ENCODE data around the gene ST7L. TPM values are rescaled to one million over a fixed set of nuclear protein-coding genes. Genes with fewer than 3 reads are reported as not detected.
A peak's percentile ranks its signal among the peaks of the same experiment; 100 is the strongest.

ST7L gene
- total RNA-seq, 2 donors from 2014 or later, result 18.0 to 18.2 TPM

DNA sequence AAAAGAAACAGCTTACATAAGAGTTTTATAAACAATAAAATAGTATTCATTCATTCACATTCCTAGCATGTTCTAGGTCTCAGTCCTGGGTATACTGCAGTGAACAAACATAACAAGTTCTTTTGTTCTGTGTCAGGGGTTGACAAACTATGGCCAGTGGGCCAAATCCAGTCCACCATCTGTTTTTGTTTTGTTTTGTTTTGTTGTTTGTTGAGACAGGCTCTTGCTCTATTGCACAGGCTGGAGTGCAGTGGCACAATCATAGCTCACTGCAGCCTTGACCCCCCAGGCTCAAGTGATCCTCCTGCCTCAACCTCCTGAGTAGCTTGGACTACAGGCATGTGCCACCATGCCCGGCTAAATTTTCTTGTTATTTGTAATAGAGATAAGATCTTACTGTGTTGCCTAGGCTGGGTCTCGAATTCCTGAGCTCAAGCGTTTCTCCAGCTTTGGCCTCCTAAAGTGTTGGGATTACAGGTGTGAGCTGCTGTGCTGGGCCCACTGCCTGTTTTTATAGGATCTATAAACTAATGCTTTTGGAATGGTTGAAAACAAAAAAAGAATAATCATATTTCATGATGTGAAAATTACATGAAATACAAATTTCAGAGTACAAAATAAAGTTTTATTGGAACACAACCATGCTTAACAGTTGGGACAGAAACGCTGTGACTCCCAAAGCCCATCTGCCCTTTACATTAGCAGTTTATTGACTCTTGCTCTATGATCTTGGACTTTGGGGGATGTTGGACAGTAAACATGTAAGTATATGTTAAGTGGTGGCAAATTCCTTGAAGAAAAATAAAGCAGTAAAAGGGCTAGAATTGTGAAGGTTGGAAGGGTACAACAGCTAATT lies 18.5 kb upstream of the ST7L start:
- H3K36me3 Mint-ChIP-seq (ENCODE audit: low read depth), result peaks cover 19% of the 10 kb centered on the region
- H3K9ac ChIP-seq (ENCODE audit: extremely low read depth, low read length, poor library complexity, severe bottlenecking), result no peak overlapping the region
- TF ChIP-seq, protein P1, sequence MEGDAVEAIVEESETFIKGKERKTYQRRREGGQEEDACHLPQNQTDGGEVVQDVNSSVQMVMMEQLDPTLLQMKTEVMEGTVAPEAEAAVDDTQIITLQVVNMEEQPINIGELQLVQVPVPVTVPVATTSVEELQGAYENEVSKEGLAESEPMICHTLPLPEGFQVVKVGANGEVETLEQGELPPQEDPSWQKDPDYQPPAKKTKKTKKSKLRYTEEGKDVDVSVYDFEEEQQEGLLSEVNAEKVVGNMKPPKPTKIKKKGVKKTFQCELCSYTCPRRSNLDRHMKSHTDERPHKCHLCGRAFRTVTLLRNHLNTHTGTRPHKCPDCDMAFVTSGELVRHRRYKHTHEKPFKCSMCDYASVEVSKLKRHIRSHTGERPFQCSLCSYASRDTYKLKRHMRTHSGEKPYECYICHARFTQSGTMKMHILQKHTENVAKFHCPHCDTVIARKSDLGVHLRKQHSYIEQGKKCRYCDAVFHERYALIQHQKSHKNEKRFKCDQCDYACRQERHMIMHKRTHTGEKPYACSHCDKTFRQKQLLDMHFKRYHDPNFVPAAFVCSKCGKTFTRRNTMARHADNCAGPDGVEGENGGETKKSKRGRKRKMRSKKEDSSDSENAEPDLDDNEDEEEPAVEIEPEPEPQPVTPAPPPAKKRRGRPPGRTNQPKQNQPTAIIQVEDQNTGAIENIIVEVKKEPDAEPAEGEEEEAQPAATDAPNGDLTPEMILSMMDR (conservative IDR thresholded peaks at IDR 0.05), result no peak
- H3K27ac Mint-ChIP-seq, result peak overlapping the region; percentile 61
- peaks cover 19% of the 10 kb centered on the region for H3K4me1 Mint-ChIP-seq
- no peak for DNase-seq
- H3K36me3 ChIP-seq (ENCODE audit: control insufficient read depth, insufficient read depth, low read length), result peaks cover 17% of the 10 kb centered on the region
- no peak overlapping the region for H3K4me3 ChIP-seq (ENCODE audit: low read length)
- 87% methylated on average over 4 of the region's 4 CpGs; no CpG with 5 or more reads in 1 of the 2 experiments for WGBS, 2 experiments (ENCODE audit: insufficient coverage in 1 of 2, insufficient read length in 1 of 2)
- H3K27me3 ChIP-seq (ENCODE audit: control insufficient read depth, insufficient read depth, low read length, poor library complexity, severe bottlenecking), result no peaks in the 10 kb centered on the region
- peaks cover 7% of the 10 kb centered on the region for H3K9me3 ChIP-seq (ENCODE audit: control insufficient read depth, low read length)
- H3K9me3 Mint-ChIP-seq, result peaks cover 2% of the 10 kb centered on the region
- H3K27me3 Mint-ChIP-seq (ENCODE audit: insufficient read depth), result no peaks in the 10 kb centered on the region
- H3K4me3 Mint-ChIP-seq, result no peak overlapping the region
- peaks cover 5% of the 10 kb centered on the region for H3K4me1 ChIP-seq (ENCODE audit: control insufficient read depth, insufficient read depth, low read length)
- no peak overlapping the region for H3K27ac ChIP-seq (ENCODE audit: low read depth, low read length)

DNA sequence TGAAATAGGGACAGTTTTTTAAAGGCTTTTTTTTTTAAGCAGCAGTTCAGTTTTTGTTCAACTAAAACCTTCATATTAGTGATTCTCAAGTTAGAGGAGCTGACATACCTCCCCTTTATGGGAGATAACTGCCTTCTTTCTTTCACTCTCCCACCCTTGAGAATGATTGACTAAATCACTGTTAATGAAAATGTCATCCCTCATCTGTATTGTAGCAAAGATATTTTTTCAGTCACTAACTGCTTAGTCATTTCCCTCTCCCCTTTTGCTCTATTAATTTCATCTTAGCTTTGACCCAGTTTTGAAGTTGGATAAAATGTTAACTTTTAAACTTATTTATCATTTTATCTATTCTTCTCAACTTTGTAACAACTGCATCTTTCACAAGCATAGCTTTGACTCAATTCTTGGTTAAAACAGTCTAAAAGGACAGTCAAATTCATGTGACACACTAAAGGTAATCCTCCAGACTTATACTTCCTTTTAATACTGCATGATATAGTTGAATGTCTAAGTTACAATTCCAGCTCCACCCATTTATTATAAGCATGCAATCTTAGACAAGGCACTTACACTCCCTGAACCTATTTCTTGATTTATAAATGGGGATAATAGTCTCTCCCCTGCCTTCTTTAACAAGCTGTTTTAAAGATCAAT lies 17.8 kb upstream of the ST7L start:
- no peaks in the 10 kb centered on the region for H3K27me3 ChIP-seq (ENCODE audit: control insufficient read depth, insufficient read depth, low read length, poor library complexity, severe bottlenecking)
- H3K9ac ChIP-seq (ENCODE audit: extremely low read depth, low read length, poor library complexity, severe bottlenecking), result no peak overlapping the region
- peaks cover 20% of the 10 kb centered on the region for H3K36me3 ChIP-seq (ENCODE audit: control insufficient read depth, insufficient read depth, low read length)
- H3K4me3 ChIP-seq (ENCODE audit: low read length), result no peak overlapping the region
- H3K9me3 Mint-ChIP-seq, result peaks cover 2% of the 10 kb centered on the region
- H3K27ac Mint-ChIP-seq, result peak overlapping the region; percentile 61
- peaks cover 7% of the 10 kb centered on the region for H3K9me3 ChIP-seq (ENCODE audit: control insufficient read depth, low read length)
- TF ChIP-seq, protein P1 (conservative IDR thresholded peaks at IDR 0.05), result no peak
- no peak overlapping the region for H3K27ac ChIP-seq (ENCODE audit: low read depth, low read length)
- H3K27me3 Mint-ChIP-seq (ENCODE audit: insufficient read depth), result no peaks in the 10 kb centered on the region
- no peak for DNase-seq
- H3K4me1 Mint-ChIP-seq, result peaks cover 19% of the 10 kb centered on the region
- peaks cover 22% of the 10 kb centered on the region for H3K36me3 Mint-ChIP-seq (ENCODE audit: low read depth)
- H3K4me1 ChIP-seq (ENCODE audit: control insufficient read depth, insufficient read depth, low read length), result peaks cover 5% of the 10 kb centered on the region
- no peak overlapping the region for H3K4me3 Mint-ChIP-seq

DNA sequence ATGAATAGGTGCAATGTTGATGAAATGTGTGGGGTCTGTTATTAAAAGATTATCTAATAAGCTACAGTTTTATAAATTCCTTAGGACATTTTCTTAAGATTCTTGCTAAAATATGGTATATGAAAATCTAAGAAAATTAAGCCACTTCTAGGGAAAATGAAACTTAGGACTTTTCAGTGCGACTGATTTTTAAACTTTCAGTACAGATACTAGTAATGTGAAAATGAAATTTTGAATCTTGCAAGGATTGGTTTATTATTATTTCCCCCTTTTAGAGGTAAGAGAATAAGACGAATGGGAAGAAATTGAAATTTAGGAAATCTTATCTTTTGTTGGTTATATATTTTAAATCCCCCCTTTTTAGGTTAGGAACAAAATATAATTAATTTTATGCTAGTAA lies 17.1 kb upstream of the ST7L start:
- H3K27ac ChIP-seq (ENCODE audit: low read depth, low read length), result no peak overlapping the region
- Mint-ChIP-seq H3K4me1 (peaks cover 19% of the 10 kb centered on the region), H3K27me3 (ENCODE audit: insufficient read depth) (no peaks in the 10 kb centered on the region), H3K27ac (no peak overlapping the region), H3K9me3 (peaks cover 2% of the 10 kb centered on the region), H3K36me3 (ENCODE audit: low read depth) (peaks cover 25% of the 10 kb centered on the region), H3K4me3 (no peak overlapping the region)
- TF ChIP-seq, protein P1 (conservative IDR thresholded peaks at IDR 0.05), result no peak
- no peaks in the 10 kb centered on the region for H3K27me3 ChIP-seq (ENCODE audit: control insufficient read depth, insufficient read depth, low read length, poor library complexity, severe bottlenecking)
- peaks cover 5% of the 10 kb centered on the region for H3K4me1 ChIP-seq (ENCODE audit: control insufficient read depth, insufficient read depth, low read length)
- H3K4me3 ChIP-seq (ENCODE audit: low read length), result no peak overlapping the region
- H3K9me3 ChIP-seq (ENCODE audit: control insufficient read depth, low read length), result peaks cover 7% of the 10 kb centered on the region
- WGBS, 2 experiments (ENCODE audit: insufficient coverage in 1 of 2, insufficient read length in 1 of 2), result 90 to 95% methylated on average over 1 of the region's 2 CpGs
- DNase-seq, result no peak
- H3K9ac ChIP-seq (ENCODE audit: extremely low read depth, low read length, poor library complexity, severe bottlenecking), result no peak overlapping the region
- H3K36me3 ChIP-seq (ENCODE audit: control insufficient read depth, insufficient read depth, low read length), result peaks cover 23% of the 10 kb centered on the region
